Limb (tissue), 2 donors: ENCODE measurements around the gene UNG.
"Not testable (repeated sequence)": the region's sequence is repeated elsewhere in the genome, so short reads cannot be mapped to it uniquely, and the experiment has no call there.

Experiments
- DNase-seq, 2 donors: peaks; one replicate each; pipeline ENCODE4 v3.0.0-alpha.2; 2016; ENCODE audit errors: extremely low spot score in 2 of 2

Gene UNG

DNA sequence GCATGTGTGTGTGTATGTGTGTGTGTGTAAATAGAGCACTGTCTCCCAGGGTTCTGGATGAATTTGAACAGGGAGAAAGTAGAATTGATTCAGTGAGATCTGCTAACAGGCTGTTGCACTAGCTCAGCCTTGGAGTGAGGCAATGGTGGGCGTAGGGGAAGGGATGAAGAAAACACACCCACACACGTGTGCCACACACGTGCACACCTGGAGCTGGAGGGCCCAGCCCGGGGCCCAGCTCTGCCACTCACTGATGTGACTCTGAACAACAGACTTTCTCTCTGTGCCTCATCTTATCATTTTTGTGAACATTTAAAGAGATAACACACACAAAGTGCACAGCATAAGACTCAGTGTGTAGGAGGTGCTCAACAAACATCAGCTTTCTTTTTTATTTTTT lies 23.2 kb downstream of the UNG start:
- no peak for DNase-seq

GRCh38 chr12:109121346-109121880 lies 24.0 kb downstream of the UNG start:
- no peak for DNase-seq

DNA sequence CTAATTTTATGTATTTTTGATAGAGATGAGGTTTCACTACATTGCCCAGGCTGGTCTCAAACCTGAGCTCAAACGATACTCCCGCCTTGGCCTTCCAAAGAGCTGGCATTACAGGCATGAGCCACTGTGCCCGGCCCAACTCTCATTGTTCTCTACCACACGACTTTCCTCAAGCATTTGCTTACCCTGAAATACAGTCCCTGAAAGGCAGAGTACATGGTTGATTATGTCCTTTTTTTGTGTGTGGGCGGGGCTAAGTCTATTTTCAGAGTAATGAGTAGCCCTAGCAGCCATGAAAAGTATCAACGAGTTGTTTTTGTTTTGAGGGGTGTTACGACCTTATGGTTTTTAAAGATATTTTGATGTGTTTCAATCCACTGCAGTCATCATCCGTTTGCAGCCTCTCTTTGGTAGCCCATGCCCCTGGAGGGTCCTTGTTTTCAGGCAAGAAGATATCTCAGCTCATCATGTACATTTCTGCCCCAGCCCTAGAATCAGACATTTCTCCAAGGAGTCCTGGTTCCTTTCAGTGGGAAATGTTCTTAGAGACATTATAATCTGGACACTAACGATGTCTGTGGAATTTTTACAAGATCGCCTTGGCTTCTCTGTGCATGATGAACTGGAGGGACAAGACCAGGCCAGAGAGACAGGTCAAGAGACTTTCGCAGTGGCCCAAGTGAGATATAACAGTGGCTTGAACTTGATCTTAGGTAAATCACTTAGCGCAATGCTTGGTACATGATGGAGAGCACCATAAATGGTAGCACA lies 27.7 kb downstream of the UNG start:
- DNase-seq: no peak

- DNase-seq: no peak
Measured at GRCh38 chr12:109125791-109126190, 28.4 kb downstream of the UNG start.

GRCh38 chr12:109126784-109127183 lies 29.4 kb downstream of the UNG start:
- DNase-seq: no peak

- no peak for DNase-seq
Measured at GRCh38 chr12:109127533-109128242, 30.3 kb downstream of the UNG start.

DNA sequence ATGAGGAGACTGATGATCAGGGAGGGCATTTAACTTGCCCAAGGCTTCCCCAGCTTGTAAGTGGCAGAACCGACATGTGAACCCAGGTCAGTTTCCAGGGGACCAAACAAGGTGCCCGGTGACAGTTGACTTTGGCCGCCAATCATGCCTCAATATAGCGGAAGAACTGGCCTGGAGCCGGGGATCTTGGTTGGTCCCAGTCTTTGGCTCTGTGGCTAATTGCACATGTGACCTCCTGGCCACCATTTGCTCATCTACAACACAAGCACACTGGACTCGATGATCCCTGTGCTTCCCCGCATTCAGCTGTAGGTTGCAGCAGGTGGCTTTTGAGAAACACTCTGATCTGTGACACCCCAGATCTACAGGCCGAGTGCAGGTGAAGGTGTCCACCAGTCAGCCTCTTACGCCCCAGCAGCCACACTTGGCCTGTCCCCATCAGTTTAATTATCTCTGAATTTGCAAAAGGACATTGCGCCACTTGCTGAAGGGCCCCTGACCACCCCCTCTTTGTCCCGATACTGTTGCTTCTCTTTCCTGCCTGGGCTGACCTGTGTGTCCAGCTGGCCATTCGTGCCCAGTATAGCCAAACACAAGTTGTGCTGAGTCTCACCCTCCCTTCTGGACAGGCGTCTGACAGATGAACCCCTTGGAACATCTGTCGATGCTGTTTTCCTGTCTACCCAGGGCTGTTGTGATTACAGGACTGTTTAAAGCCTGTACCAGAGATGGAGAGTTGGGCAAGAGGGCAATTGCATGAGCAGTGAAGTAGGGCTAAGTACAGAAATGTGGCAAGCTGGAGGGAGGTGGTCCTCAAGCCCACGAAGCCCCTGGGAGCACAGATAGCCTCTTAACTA lies 33.1 kb downstream of the UNG start:
- DNase-seq: no peak

GRCh38 chr12:109131154-109132050 lies 34.0 kb downstream of the UNG start:
- DNase-seq: no peak

GRCh38 chr12:109134186-109134917 lies 37.0 kb downstream of the UNG start:
- DNase-seq: no peak

- no peak for DNase-seq
Measured at GRCh38 chr12:109137055-109137454, 39.7 kb downstream of the UNG start.

GRCh38 chr12:109139360-109139759 lies 42.0 kb downstream of the UNG start:
- no peak for DNase-seq

- no peak for DNase-seq
Measured at GRCh38 chr12:109139791-109140190, 42.4 kb downstream of the UNG start.

DNA sequence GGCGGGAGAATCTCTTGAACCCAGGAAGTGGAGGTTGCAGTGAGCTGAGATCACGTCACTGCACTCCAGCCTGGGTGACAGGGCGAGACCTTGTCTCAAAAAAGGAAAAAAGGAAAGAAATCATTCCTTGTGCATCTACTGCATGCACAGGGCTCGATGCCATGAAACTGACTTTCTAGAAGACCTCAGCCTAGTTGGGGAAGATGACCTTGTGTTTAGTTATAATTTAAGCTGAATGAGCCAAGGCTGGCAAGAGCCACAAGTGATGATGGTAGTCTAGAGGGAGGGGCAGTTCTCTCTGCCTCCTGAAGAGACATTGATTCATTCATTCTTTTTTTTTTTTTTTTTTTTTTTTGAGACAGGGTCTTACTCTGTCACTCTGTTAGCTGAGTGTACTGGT lies 43.2 kb downstream of the UNG start:
- no peak for DNase-seq

- DNase-seq: no peak
Measured at GRCh38 chr12:109144224-109144623, 46.8 kb downstream of the UNG start.

DNA sequence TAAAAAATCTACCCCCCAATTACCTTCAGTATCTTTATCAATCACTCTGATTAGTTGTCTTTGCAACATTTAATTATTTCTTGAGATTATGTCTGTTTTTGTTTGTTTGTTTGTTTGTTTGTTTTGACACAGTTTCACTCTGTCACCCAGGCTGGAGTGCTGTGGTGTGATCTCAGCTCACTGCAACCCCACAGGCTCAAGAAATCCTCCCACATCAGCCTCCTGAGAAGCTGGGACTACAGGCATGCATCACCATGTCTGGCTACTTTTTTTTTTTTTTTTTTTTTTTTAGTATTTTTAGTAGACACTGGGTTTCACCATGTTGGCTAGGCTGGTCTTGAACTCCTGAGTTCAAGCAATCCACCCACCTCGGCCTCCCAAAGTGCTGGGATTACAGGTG lies 49.7 kb downstream of the UNG start:
- not testable (repeated sequence) for DNase-seq

DNA sequence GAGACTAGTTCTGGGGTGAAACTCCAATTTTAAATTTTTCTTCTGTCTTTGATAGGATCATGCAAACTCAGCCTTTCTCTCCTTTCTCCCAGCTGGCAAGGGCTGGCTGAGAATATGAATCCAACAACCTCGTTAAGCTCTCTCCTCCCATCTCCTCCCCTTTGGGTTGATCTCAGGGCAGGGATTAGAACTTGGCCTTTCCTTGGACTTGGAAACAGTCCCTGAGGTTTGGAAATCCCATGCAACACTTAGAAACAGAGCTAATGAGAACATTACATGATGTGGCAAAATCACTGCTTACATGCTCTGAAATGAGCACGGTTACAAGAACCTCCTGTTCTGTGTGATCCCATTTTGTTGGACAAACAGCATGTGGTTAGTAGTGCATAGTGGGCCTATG lies 50.6 kb downstream of the UNG start:
- DNase-seq: no peak

- DNase-seq: no peak
Measured at GRCh38 chr12:109150124-109150640, 52.8 kb downstream of the UNG start.

- DNase-seq: no peak
Measured at GRCh38 chr12:109151457-109151856, 54.1 kb downstream of the UNG start.

DNA sequence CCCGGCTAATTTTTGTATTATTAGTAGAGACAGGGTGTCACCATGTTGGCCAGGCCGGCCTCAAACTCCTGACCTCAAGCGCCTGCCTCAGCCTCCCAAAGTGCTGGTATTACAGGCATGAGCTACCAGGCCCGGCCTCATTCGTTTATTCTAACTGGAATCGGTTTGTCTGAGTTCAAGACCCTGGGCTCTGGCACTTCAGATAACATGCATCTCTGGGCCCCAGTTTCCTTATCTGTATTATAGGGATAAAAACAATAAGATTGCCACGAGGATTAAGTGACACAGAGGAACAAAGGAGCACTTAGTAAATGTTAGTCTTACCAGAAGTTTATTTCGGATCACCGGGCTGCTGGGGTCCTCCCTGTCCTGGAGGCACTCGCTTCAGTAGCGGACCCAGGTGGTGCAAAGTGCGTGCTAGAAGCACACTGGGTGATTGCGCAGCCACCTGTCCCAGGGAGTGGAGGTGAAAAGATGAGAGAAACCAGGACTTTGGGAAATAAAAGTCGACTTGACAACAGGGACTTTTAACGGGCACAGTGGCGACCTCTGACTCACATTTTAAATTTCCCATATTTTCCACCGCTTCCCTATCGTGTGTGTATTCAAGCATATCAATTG lies 56.5 kb downstream of the UNG start:
- no peak for DNase-seq
